Breast epithelium (tissue), 3 donors: Measurements from ENCODE around the gene NUDT1.

Experiments used
- POLR2A ChIP-seq: fragments of 450-650 bp; IDR thresholded peaks from one replicate; pipeline ENCODE4 v1.6.1; 2016; ENCODE audit warnings: antibody characterized with exemption, mild to moderate bottlenecking, moderate library complexity
- POLR2AphosphoS5 ChIP-seq, 3 donors: sonication (generic); formaldehyde crosslinking; IDR thresholded peaks; one replicate each; pipeline ENCODE4 v1.6.1; 2017; ENCODE audit warnings: antibody characterized with exemption in 3 of 3
- TF ChIP-seq, protein P1 (sequence below), 3 donors: fragments of 450-650 bp; IDR thresholded peaks; one replicate each; pipeline ENCODE4 v1.5.1; 2016 to 2017; ENCODE audit warnings: antibody characterized with exemption in 3 of 3, mild to moderate bottlenecking in 3 of 3, moderate library complexity in 3 of 3

DNA sequence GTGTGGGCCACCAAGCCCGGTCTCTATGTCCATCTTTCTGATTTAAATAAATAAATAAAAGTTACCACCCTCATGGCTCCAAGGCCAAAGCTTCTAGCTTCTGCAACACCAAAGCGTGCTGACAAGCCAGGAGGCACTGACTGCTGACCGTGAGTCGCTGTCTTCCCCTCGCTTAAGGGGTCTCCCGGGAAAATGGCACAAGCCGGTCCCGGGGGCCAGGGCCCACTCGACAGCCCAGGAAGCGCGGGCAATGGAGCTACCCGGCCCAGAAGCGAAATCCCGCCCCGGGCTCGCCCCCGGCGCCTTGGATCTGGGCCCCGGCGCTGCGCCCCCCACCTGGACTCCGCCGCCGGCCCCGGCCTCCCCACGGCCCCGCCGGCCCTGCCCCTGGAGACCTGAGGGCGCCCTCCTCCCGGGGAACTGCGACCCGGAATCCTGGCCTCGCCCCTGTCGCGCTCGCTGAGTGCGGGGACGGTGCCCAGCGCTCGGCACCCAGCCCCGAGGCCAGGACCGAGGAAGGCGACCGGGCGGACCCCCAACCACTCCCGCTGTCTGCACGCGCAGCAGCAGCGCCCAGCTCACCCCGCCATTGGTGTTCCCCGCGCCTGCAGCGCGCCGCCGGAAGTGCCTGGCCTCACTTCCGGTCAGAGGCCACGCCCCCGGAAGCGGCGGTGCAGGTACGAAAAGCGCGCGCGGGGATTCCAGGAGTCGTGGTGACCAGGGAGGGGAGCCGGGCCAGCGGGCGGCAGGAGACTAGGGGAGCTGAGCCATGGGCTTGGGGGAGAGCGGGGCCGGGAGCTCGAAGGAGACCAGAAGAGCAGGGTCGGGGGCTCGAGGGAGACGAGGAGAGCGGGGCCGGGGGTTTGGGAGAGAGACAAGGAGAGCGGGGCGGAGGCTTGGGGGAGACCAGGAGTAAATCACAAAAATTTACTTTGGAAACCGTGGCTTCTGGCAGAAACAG, at the start of gene NUDT1, which contains the start of gene MRM2:
- TF ChIP-seq, protein P1, sequence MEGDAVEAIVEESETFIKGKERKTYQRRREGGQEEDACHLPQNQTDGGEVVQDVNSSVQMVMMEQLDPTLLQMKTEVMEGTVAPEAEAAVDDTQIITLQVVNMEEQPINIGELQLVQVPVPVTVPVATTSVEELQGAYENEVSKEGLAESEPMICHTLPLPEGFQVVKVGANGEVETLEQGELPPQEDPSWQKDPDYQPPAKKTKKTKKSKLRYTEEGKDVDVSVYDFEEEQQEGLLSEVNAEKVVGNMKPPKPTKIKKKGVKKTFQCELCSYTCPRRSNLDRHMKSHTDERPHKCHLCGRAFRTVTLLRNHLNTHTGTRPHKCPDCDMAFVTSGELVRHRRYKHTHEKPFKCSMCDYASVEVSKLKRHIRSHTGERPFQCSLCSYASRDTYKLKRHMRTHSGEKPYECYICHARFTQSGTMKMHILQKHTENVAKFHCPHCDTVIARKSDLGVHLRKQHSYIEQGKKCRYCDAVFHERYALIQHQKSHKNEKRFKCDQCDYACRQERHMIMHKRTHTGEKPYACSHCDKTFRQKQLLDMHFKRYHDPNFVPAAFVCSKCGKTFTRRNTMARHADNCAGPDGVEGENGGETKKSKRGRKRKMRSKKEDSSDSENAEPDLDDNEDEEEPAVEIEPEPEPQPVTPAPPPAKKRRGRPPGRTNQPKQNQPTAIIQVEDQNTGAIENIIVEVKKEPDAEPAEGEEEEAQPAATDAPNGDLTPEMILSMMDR (IDR thresholded peaks at IDR 0.05) = no peak
- TF ChIP-seq POLR2A (no peak), POLR2AphosphoS5 (IDR thresholded peaks at IDR 0.05) (peak; percentile 68 to 71 (median 68))
